GM12872 (cell line): ENCODE data around the gene ARFGAP3.

Source experiments
- TF ChIP-seq, protein P1 (sequence below): IDR thresholded peaks from 3 replicates; pipeline ENCODE4 v1.5.1; 2011; ENCODE audit warnings: low read depth, mild to moderate bottlenecking, low read length, moderate library complexity; ENCODE audit not compliant: insufficient read depth

Gene ARFGAP3

DNA sequence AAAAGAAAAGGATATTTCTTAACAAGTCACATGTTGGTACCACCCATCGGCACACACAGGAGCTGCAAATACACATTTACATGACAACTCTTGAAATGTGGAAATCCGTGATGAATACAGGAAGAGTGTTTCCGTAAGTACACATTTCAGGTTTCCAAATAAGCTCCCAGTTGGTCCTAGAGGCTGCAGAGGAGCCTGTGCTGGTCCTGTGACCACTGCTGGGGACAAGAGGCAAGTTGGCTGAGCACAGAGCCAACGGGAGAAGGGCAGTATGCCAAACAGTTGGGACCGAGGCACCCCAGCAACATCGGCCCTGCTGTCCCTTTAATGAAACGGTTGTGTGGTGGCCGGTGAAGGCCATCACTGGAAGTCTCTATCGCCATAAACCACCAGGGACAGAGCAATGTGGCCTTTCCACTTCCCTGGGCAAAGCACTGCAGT is 38.5 kb upstream of the ARFGAP3 start:
- TF ChIP-seq, protein P1, sequence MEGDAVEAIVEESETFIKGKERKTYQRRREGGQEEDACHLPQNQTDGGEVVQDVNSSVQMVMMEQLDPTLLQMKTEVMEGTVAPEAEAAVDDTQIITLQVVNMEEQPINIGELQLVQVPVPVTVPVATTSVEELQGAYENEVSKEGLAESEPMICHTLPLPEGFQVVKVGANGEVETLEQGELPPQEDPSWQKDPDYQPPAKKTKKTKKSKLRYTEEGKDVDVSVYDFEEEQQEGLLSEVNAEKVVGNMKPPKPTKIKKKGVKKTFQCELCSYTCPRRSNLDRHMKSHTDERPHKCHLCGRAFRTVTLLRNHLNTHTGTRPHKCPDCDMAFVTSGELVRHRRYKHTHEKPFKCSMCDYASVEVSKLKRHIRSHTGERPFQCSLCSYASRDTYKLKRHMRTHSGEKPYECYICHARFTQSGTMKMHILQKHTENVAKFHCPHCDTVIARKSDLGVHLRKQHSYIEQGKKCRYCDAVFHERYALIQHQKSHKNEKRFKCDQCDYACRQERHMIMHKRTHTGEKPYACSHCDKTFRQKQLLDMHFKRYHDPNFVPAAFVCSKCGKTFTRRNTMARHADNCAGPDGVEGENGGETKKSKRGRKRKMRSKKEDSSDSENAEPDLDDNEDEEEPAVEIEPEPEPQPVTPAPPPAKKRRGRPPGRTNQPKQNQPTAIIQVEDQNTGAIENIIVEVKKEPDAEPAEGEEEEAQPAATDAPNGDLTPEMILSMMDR, result no peak

DNA sequence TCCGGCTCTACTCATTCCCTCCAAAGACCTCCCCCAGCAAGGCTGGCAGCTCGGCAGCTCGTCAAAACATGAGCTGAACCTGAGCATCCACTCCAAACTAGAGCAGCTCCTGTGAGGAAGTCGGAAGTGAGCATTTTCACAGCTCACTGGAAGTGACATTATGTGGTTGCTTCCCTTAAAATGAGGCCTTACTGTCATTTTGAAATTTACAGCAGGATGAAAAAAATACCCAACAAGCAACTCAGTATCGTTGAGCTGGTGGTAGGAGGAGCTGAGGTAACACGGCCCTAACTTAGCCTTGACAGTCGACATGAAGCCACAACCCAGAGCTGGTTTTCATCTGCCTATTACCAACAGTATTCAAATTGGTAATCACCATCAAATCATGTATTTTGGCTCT is 38.0 kb upstream of the ARFGAP3 start:
- TF ChIP-seq, protein P1, result no peak

- TF ChIP-seq, protein P1, result no peak
Measured at GRCh38 chr22:42893371-42894150, 36.5 kb upstream of the ARFGAP3 start.

GRCh38 chr22:42892571-42893316 is 35.7 kb upstream of the ARFGAP3 start:
- TF ChIP-seq, protein P1, result no peak

DNA sequence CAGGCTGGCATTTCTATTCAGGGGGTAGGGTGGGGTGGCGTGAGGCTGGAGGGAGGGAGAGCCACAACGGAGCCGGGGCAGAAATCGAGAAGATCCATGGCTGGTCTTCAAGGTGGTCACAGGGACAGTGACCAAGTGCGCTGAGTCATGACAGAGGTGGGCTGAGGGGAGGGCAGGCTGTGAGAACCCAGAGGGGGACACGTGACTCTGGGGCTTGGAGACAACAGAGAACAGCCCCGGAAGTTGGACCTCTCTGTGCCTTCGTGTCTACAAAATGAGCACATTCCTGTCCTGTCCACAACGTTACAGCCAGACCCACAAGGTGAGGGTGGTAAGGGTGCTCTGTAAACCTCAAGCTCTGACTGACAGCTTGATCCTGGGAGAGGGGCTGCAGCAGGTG is 35.1 kb upstream of the ARFGAP3 start:
- TF ChIP-seq, protein P1, result no peak

DNA sequence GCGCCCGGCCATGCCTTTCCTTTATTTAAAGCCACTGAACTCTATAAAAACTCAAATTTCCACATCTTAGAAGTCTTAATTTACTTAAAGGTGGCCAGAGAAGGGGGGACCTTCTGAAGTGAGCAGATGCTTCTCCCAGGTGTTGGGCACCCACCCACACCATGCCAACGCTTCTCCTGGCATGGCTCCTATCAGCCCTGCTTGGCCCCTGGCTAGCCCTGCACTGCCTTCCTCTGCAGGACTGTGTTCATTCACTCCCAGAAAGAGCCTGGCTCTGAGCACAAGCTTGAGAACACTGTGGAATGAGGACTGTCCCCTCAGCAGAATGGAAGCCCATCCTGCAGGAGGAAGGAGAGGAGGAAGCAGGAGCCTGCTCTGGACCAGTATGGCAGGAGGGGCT is 34.6 kb upstream of the ARFGAP3 start:
- TF ChIP-seq, protein P1, result no peak

DNA sequence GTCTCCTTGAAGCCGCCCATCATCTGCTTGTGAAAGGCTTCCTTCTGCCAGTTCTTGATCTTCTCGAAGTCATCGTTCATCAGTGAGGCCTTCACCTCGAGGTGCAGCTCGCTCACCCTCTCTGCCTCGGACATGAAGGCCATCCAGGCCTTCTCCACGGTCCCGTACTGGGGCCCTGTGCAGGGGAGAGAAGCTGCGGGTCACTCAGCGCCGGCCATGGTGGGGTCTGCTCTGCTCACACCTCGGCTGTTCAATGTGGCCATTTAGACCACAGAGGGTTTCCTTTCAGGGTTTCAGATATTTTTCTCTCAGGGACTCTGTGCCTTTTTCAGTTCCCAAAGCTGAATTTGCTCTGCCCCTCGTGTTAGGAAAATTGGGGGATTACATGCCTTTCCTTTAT is 33.9 kb upstream of the ARFGAP3 start:
- TF ChIP-seq, protein P1, result no peak
